Measurements from ENCODE around the gene NUAK1.
"Not testable (repeated sequence)": the region's sequence is repeated elsewhere in the genome, so short reads cannot be mapped to it uniquely, and the experiment has no call there.

NUAK1 gene

DNA sequence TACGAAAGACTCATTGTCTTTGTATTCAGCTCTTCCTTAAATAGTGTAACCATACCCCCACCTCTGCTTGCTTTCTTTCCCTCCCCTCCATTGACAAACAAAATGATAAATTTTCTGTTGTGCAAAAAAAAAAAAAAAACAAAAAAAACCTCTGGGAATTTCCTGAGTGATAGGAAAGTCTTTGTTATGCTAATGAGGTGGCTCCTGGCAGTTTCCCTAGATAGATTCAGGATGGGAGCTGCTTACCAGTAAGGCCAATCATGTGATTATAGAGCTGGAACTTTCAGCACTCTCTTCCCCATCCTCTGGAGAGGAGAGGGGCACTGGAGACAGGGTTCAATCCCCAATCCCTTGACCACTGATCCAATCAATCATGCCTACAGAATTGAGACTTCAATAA is 120.5 kb downstream of the NUAK1 start:
- no peak overlapping the region for H3K27ac ChIP-seq
- TF ChIP-seq, protein P1, sequence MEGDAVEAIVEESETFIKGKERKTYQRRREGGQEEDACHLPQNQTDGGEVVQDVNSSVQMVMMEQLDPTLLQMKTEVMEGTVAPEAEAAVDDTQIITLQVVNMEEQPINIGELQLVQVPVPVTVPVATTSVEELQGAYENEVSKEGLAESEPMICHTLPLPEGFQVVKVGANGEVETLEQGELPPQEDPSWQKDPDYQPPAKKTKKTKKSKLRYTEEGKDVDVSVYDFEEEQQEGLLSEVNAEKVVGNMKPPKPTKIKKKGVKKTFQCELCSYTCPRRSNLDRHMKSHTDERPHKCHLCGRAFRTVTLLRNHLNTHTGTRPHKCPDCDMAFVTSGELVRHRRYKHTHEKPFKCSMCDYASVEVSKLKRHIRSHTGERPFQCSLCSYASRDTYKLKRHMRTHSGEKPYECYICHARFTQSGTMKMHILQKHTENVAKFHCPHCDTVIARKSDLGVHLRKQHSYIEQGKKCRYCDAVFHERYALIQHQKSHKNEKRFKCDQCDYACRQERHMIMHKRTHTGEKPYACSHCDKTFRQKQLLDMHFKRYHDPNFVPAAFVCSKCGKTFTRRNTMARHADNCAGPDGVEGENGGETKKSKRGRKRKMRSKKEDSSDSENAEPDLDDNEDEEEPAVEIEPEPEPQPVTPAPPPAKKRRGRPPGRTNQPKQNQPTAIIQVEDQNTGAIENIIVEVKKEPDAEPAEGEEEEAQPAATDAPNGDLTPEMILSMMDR (conservative IDR thresholded peaks at IDR 0.05): no peak
- no peak for TF ChIP-seq ZFX (IDR thresholded peaks at IDR 0.05)

DNA sequence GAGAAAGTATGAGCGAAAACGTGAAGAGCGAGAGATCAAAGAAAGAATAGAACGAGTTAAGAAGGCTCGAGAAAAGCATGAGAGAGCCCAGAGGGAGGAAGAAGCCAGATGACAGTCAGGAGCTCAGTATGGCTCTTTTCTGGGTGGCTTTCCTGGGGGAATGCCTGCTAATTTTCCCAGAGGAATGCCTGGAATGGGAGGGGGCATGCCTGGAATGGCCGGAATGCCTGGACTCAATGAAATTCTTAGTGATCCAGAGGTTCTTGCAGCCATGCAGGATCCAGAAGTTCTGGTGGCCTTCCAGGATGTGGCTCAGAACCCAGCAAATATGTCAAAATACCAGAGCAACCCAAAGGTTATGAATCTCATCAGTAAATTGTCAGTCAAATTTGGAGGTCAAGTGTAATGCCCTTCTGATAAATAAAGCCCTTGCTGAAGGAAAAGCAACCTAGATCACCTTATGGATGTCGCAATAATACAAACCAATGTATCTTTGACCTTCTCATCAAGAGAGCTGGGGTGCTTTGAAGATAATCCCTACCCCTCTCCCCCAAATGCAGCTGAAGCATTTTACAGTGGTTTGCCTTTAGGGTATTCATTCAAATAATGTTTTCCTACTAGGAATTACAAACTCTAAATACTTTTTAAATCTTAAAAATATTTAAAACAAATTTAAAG is 122.0 kb downstream of the NUAK1 start:
- not testable (repeated sequence) for H3K27ac ChIP-seq

DNA sequence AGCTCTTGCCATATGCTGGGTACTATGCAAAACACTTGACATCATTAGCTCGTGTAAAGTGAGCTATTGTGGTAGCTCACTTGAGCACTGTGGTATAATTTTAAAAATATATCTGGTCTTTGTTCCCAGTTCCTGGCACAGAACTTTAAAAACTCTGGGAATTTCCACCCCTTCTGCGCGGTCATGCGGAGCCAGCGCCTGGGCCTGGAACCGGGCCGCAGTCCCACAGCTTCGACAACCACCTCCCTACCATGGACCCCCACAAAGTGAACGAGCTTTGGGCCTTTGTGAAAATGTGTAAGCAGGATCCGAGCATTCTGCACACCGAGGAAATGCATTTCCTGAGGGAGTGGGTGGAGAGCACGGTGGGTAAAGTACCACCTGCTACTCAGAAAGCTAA is 123.1 kb downstream of the NUAK1 start:
- H3K27ac ChIP-seq: no peak overlapping the region
- no peak for TF ChIP-seq ZFX (IDR thresholded peaks at IDR 0.05)

DNA sequence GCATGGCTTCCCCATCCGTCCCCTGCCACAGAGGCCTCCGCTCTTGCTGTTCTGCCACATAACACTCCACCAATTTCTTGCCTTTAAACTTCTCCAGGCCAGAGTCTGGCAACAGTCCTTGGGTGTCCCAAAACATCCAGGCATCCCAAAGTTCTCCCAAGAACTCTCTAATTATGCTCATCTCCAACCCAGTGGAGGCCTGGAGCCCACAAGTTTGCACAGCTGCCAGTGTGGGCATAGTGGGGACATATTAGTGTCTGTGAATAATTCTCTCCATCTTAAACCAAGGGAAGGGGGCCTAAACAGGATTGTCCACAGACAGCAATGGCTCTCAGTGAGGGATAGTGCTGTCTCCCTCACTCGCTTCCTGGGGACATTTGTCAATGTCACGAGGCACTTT is 124.8 kb downstream of the NUAK1 start:
- no peak overlapping the region for H3K27ac ChIP-seq
- TF ChIP-seq, protein P1 (conservative IDR thresholded peaks at IDR 0.05): no peak
- no peak for TF ChIP-seq ZFX (IDR thresholded peaks at IDR 0.05)

All from C4-2B (cell line).